C4-2B (cell line): ENCODE measurements around the gene KCNJ9.

Source experiments
- CTCF ChIP-seq: fragments of 450-650 bp; conservative IDR thresholded peaks from 2 replicates; pipeline ENCODE4 v1.5.1; 2017; ENCODE audit warnings: mild to moderate bottlenecking
- ZFX ChIP-seq: fragments of 450-650 bp; IDR thresholded peaks from 2 replicates; pipeline ENCODE4 v1.6.1; 2017

GRCh38 chr1:160131803-160132565 lies 50.6 kb downstream of the KCNJ9 start:
- TF ChIP-seq CTCF: no peak
- TF ChIP-seq ZFX: no peak
